ENCODE measurements around the gene ABTB1. TPM values are rescaled to one million over a fixed set of nuclear protein-coding genes. Genes with fewer than 3 reads are reported as not detected.

The ABTB1 gene
- total RNA-seq, 2 experiments from 2014 or later = 63.4 to 65.5 TPM

GRCh38 chr3:127655641-127656040 lies 17.1 kb upstream of the ABTB1 start:
- Mint-ChIP-seq H3K27me3 (peaks cover 24% of the 10 kb centered on the region), H3K9me3 (no peaks in the 10 kb centered on the region), H3K4me1 (no peaks in the 10 kb centered on the region), H3K36me3 (no peaks in the 10 kb centered on the region), H3K4me3 (no peak overlapping the region), H3K27ac (no peak overlapping the region)
- ATAC-seq (ENCODE audit: low read depth) (no peak), DNase-seq (no peak)
- POLR2A ChIA-PET = no interaction called here

GRCh38 chr3:127656906-127657305 lies 15.8 kb upstream of the ABTB1 start:
- no peaks in the 10 kb centered on the region for H3K36me3 Mint-ChIP-seq
- peaks cover 24% of the 10 kb centered on the region for H3K27me3 Mint-ChIP-seq
- no peak overlapping the region for H3K4me3 Mint-ChIP-seq
- no peak overlapping the region for H3K27ac Mint-ChIP-seq
- no peaks in the 10 kb centered on the region for H3K4me1 Mint-ChIP-seq
- ATAC-seq (ENCODE audit: low read depth) (no peak), DNase-seq (no peak)
- no peaks in the 10 kb centered on the region for H3K9me3 Mint-ChIP-seq
- POLR2A ChIA-PET = no interaction called here

GRCh38 chr3:127658234-127658633 lies 14.5 kb upstream of the ABTB1 start:
- Mint-ChIP-seq H3K27me3 (peaks cover 20% of the 10 kb centered on the region), H3K36me3 (no peaks in the 10 kb centered on the region), H3K27ac (no peak overlapping the region), H3K9me3 (no peaks in the 10 kb centered on the region), H3K4me3 (no peak overlapping the region), H3K4me1 (no peaks in the 10 kb centered on the region)
- ATAC-seq (ENCODE audit: low read depth) (no peak), DNase-seq (no peak)
- POLR2A ChIA-PET = interaction anchor here (0.7 kb wide), 2 partner anchors 436 to 1102 kb away, joined by 4 to 9 read pairs; no protein-coding TSS in a partner anchor

- Mint-ChIP-seq H3K27me3 (peaks cover 20% of the 10 kb centered on the region), H3K4me1 (peaks cover 3% of the 10 kb centered on the region), H3K27ac (no peak overlapping the region), H3K4me3 (no peak overlapping the region), H3K36me3 (no peaks in the 10 kb centered on the region), H3K9me3 (no peaks in the 10 kb centered on the region)
- POLR2A ChIA-PET = no interaction called here
- no peak for DNase-seq
- ATAC-seq (ENCODE audit: low read depth) = no peak
Measured at GRCh38 chr3:127660621-127661251, 12.0 kb upstream of the ABTB1 start.

- POLR2A ChIA-PET = no interaction called here
- no peaks in the 10 kb centered on the region for H3K36me3 Mint-ChIP-seq
- DNase-seq (no peak), ATAC-seq (ENCODE audit: low read depth) (no peak)
- peaks cover 3% of the 10 kb centered on the region for H3K4me1 Mint-ChIP-seq
- no peaks in the 10 kb centered on the region for H3K9me3 Mint-ChIP-seq
- H3K27ac Mint-ChIP-seq = no peak overlapping the region
- H3K4me3 Mint-ChIP-seq = no peak overlapping the region
- H3K27me3 Mint-ChIP-seq = peaks cover 19% of the 10 kb centered on the region
Measured at GRCh38 chr3:127661600-127661999, 11.2 kb upstream of the ABTB1 start.

- DNase-seq = no peak
- no peak overlapping the region for H3K4me3 Mint-ChIP-seq
- no peaks in the 10 kb centered on the region for H3K36me3 Mint-ChIP-seq
- H3K27ac Mint-ChIP-seq = no peak overlapping the region
- no peaks in the 10 kb centered on the region for H3K9me3 Mint-ChIP-seq
- no peak for ATAC-seq (ENCODE audit: low read depth)
- peaks cover 3% of the 10 kb centered on the region for H3K4me1 Mint-ChIP-seq
- peaks cover 19% of the 10 kb centered on the region for H3K27me3 Mint-ChIP-seq
- POLR2A ChIA-PET = no interaction called here
Measured at GRCh38 chr3:127662001-127662469, 10.7 kb upstream of the ABTB1 start.

- no peak overlapping the region for H3K27ac Mint-ChIP-seq
- POLR2A ChIA-PET = no interaction called here
- no peak overlapping the region for H3K4me3 Mint-ChIP-seq
- H3K9me3 Mint-ChIP-seq = no peaks in the 10 kb centered on the region
- H3K4me1 Mint-ChIP-seq = peaks cover 3% of the 10 kb centered on the region
- H3K36me3 Mint-ChIP-seq = no peaks in the 10 kb centered on the region
- peaks cover 13% of the 10 kb centered on the region for H3K27me3 Mint-ChIP-seq
- DNase-seq (no peak), ATAC-seq (ENCODE audit: low read depth) (no peak)
Measured at GRCh38 chr3:127663151-127663550, 9.6 kb upstream of the ABTB1 start.

GRCh38 chr3:127665165-127665564 lies 7.6 kb upstream of the ABTB1 start:
- peaks cover 2% of the 10 kb centered on the region for H3K27me3 Mint-ChIP-seq
- peaks cover 3% of the 10 kb centered on the region for H3K4me1 Mint-ChIP-seq
- ATAC-seq (ENCODE audit: low read depth) = no peak
- POLR2A ChIA-PET = no interaction called here
- no peaks in the 10 kb centered on the region for H3K9me3 Mint-ChIP-seq
- no peaks in the 10 kb centered on the region for H3K36me3 Mint-ChIP-seq
- no peak overlapping the region for H3K4me3 Mint-ChIP-seq
- no peak overlapping the region for H3K27ac Mint-ChIP-seq
- DNase-seq = no peak

- Mint-ChIP-seq H3K27me3 (peaks cover 2% of the 10 kb centered on the region), H3K4me3 (no peak overlapping the region), H3K9me3 (no peaks in the 10 kb centered on the region), H3K36me3 (no peaks in the 10 kb centered on the region), H3K4me1 (peaks cover 3% of the 10 kb centered on the region), H3K27ac (no peak overlapping the region)
- DNase-seq (no peak), ATAC-seq (ENCODE audit: low read depth) (no peak)
- POLR2A ChIA-PET = no interaction called here
Measured at GRCh38 chr3:127665586-127665985, 7.2 kb upstream of the ABTB1 start.

- Mint-ChIP-seq H3K9me3 (no peaks in the 10 kb centered on the region), H3K27ac (no peak overlapping the region), H3K27me3 (peaks cover 2% of the 10 kb centered on the region), H3K4me1 (peaks cover 9% of the 10 kb centered on the region), H3K4me3 (no peak overlapping the region), H3K36me3 (no peaks in the 10 kb centered on the region)
- POLR2A ChIA-PET = interaction anchor here (0.6 kb wide), 1 partner anchor 25 kb away, joined by 4 read pairs; no protein-coding TSS in a partner anchor
- DNase-seq = no peak
- no peak for ATAC-seq (ENCODE audit: low read depth)
Measured at GRCh38 chr3:127666676-127667075, 6.1 kb upstream of the ABTB1 start.

- Mint-ChIP-seq H3K4me3 (no peak overlapping the region), H3K9me3 (no peaks in the 10 kb centered on the region), H3K36me3 (no peaks in the 10 kb centered on the region), H3K27me3 (peaks cover 2% of the 10 kb centered on the region), H3K27ac (no peak overlapping the region), H3K4me1 (peaks cover 11% of the 10 kb centered on the region)
- POLR2A ChIA-PET = no interaction called here
- ATAC-seq (ENCODE audit: low read depth) (no peak), DNase-seq (no peak)
Measured at GRCh38 chr3:127667119-127667681, 5.6 kb upstream of the ABTB1 start.

GRCh38 chr3:127668906-127669305 lies 3.8 kb upstream of the ABTB1 start:
- no peaks in the 10 kb centered on the region for H3K9me3 Mint-ChIP-seq
- no peak overlapping the region for H3K27ac Mint-ChIP-seq
- DNase-seq = no peak

GRCh38 chr3:127669541-127670228 lies 3.1 kb upstream of the ABTB1 start:
- Mint-ChIP-seq H3K27me3 (peaks cover 2% of the 10 kb centered on the region), H3K36me3 (no peaks in the 10 kb centered on the region), H3K27ac (no peak overlapping the region), H3K4me1 (peaks cover 22% of the 10 kb centered on the region), H3K4me3 (no peak overlapping the region), H3K9me3 (no peaks in the 10 kb centered on the region)
- ATAC-seq (ENCODE audit: low read depth) = no peak
- POLR2A ChIA-PET = interaction anchor here (1.1 kb wide), 1 partner anchor 80 kb away, joined by 3 read pairs; no protein-coding TSS in a partner anchor
- no peak for DNase-seq

More at GRCh38 chr3:127668906-127669305, 3.8 kb upstream of the ABTB1 start:
- no peak for ATAC-seq (ENCODE audit: low read depth)
- peaks cover 2% of the 10 kb centered on the region for H3K27me3 Mint-ChIP-seq
- H3K36me3 Mint-ChIP-seq = no peaks in the 10 kb centered on the region
- no peak overlapping the region for H3K4me3 Mint-ChIP-seq
- POLR2A ChIA-PET = no interaction called here
- peaks cover 16% of the 10 kb centered on the region for H3K4me1 Mint-ChIP-seq

GRCh38 chr3:127670229-127670559 lies 2.6 kb upstream of the ABTB1 start:
- Mint-ChIP-seq H3K4me1 (peaks cover 20% of the 10 kb centered on the region), H3K27me3 (peaks cover under 1% of the 10 kb centered on the region), H3K4me3 (no peak overlapping the region), H3K27ac (no peak overlapping the region), H3K36me3 (no peaks in the 10 kb centered on the region), H3K9me3 (no peaks in the 10 kb centered on the region)
- POLR2A ChIA-PET = interaction anchor here (1.1 kb wide), 1 partner anchor 81 kb away, joined by 3 read pairs; no protein-coding TSS in a partner anchor
- no peak for DNase-seq
- no peak for ATAC-seq (ENCODE audit: low read depth)
